Measurements from ENCODE around the gene SORCS2. TPM values are rescaled to one million over a fixed set of nuclear protein-coding genes. Genes with fewer than 3 reads are reported as not detected.

SORCS2 gene
- total and polyA plus RNA-seq, 2 of the 8 experiments (the other 6 are each of a cell fraction or from before 2014, with no cell fraction given) = 0.36 to 1.8 TPM

GRCh38 chr4:7420661-7421040 lies 228.3 kb downstream of the SORCS2 start (continued):
- TF ChIP-seq USF2 (IDR thresholded peaks at IDR 0.05; ENCODE audit: low read length) (no peak), POLR2A (IDR thresholded peaks at IDR 0.05; ENCODE audit: control extremely low read depth in 1 of 2, low read depth in 2 of 2, low read length in 2 of 2) (no peak), RFX5 (IDR thresholded peaks at IDR 0.05; ENCODE audit: borderline replicate concordance, low read depth, low read length) (no peak), BCL11A (IDR thresholded peaks at IDR 0.05; ENCODE audit: low read depth in 2 of 2, low read length in 2 of 2) (no peak)
